Measurements from ENCODE around the gene INPP5D.

The INPP5D gene

GRCh38 chr2:233053928-233054784 lies 6.0 kb upstream of the INPP5D start:
- no peaks in the 10 kb centered on the region for H3K9me3 ChIP-seq (ENCODE audit: insufficient read depth, low read length, severe bottlenecking)
- H2AFZ ChIP-seq (ENCODE audit: low read depth, low read length), result no peak overlapping the region
- H3K79me2 ChIP-seq (ENCODE audit: insufficient read depth, low read length), result no peaks in the 10 kb centered on the region
- H3K4me1 ChIP-seq (ENCODE audit: insufficient read depth, low read length), result peaks cover 2% of the 10 kb centered on the region
- H3K4me3 ChIP-seq (ENCODE audit: low read depth in 1 of 2, low read length in 2 of 2), result no peak overlapping the region
- H3K27ac ChIP-seq (ENCODE audit: low read length), result no peak overlapping the region
- ATAC-seq (ENCODE audit: insufficient read depth, low read depth) (peak; percentile 79), DNase-seq (peak; percentile 63)
- H3K27me3 ChIP-seq (ENCODE audit: insufficient read depth, low read length, poor library complexity), result peaks cover 4% of the 10 kb centered on the region
- no peaks in the 10 kb centered on the region for H4K20me1 ChIP-seq (ENCODE audit: insufficient read depth, low read length)
- H3K9ac ChIP-seq (ENCODE audit: low read depth, low read length), result no peak overlapping the region
- TF ChIP-seq EZH2 (IDR thresholded peaks at IDR 0.05; ENCODE audit: borderline replicate concordance, low read depth, low read length, severe bottlenecking), result no peak
- TF ChIP-seq CTCF (IDR thresholded peaks at IDR 0.05; ENCODE audit: borderline replicate concordance, extremely low read depth, low read length, poor library complexity, severe bottlenecking), result peak; percentile 91
- no peak overlapping the region for H3K4me2 ChIP-seq (ENCODE audit: insufficient read depth, low read length)
- no peaks in the 10 kb centered on the region for H3K36me3 ChIP-seq (ENCODE audit: insufficient read depth, low read length)

GRCh38 chr2:233055362-233055761 lies 4.8 kb upstream of the INPP5D start:
- TF ChIP-seq EZH2 (IDR thresholded peaks at IDR 0.05; ENCODE audit: borderline replicate concordance, low read depth, low read length, severe bottlenecking) (no peak), CTCF (IDR thresholded peaks at IDR 0.05; ENCODE audit: borderline replicate concordance, extremely low read depth, low read length, poor library complexity, severe bottlenecking) (no peak)
- no peaks in the 10 kb centered on the region for H4K20me1 ChIP-seq (ENCODE audit: insufficient read depth, low read length)
- H3K9ac ChIP-seq (ENCODE audit: low read depth, low read length), result no peak overlapping the region
- H2AFZ ChIP-seq (ENCODE audit: low read depth, low read length), result no peak overlapping the region
- no peak overlapping the region for H3K4me3 ChIP-seq (ENCODE audit: low read depth in 1 of 2, low read length in 2 of 2)
- H3K36me3 ChIP-seq (ENCODE audit: insufficient read depth, low read length), result no peaks in the 10 kb centered on the region
- no peak overlapping the region for H3K27ac ChIP-seq (ENCODE audit: low read length)
- peaks cover 2% of the 10 kb centered on the region for H3K79me2 ChIP-seq (ENCODE audit: insufficient read depth, low read length)
- no peaks in the 10 kb centered on the region for H3K27me3 ChIP-seq (ENCODE audit: insufficient read depth, low read length, poor library complexity)
- no peak for DNase-seq
- no peak for ATAC-seq (ENCODE audit: insufficient read depth, low read depth)
- H3K9me3 ChIP-seq (ENCODE audit: insufficient read depth, low read length, severe bottlenecking), result no peaks in the 10 kb centered on the region
- H3K4me2 ChIP-seq (ENCODE audit: insufficient read depth, low read length), result no peak overlapping the region
- H3K4me1 ChIP-seq (ENCODE audit: insufficient read depth, low read length), result peaks cover 11% of the 10 kb centered on the region

GRCh38 chr2:233056961-233057605 lies 3.1 kb upstream of the INPP5D start:
- H3K4me2 ChIP-seq (ENCODE audit: insufficient read depth, low read length), result no peak overlapping the region
- no peaks in the 10 kb centered on the region; the same call in 1 of the 2 replicates for H4K20me1 ChIP-seq (ENCODE audit: insufficient read depth, low read length)
- no peak overlapping the region for H3K27ac ChIP-seq (ENCODE audit: low read length)
- H3K27me3 ChIP-seq (ENCODE audit: insufficient read depth, low read length, poor library complexity), result no peaks in the 10 kb centered on the region
- TF ChIP-seq CTCF (IDR thresholded peaks at IDR 0.05; ENCODE audit: borderline replicate concordance, extremely low read depth, low read length, poor library complexity, severe bottlenecking), result no peak
- no peak overlapping the region for H3K4me3 ChIP-seq (ENCODE audit: low read depth in 1 of 2, low read length in 2 of 2)
- H3K4me1 ChIP-seq (ENCODE audit: insufficient read depth, low read length), result peaks cover 27% of the 10 kb centered on the region
- no peak overlapping the region for H3K9ac ChIP-seq (ENCODE audit: low read depth, low read length)
- no peak for DNase-seq
- no peak overlapping the region for H2AFZ ChIP-seq (ENCODE audit: low read depth, low read length)
- ATAC-seq (ENCODE audit: insufficient read depth, low read depth), result no peak
- H3K9me3 ChIP-seq (ENCODE audit: insufficient read depth, low read length, severe bottlenecking), result no peaks in the 10 kb centered on the region
- H3K36me3 ChIP-seq (ENCODE audit: insufficient read depth, low read length), result peaks cover 5% of the 10 kb centered on the region; the same call in 1 of the 2 replicates
- peaks cover 19% of the 10 kb centered on the region for H3K79me2 ChIP-seq (ENCODE audit: insufficient read depth, low read length)
